ENCODE measurements around the gene IL18R1.
"Not testable (repeated sequence)": the region's sequence is repeated elsewhere in the genome, so short reads cannot be mapped to it uniquely, and the experiment has no call there.

The IL18R1 gene
- 0 to 2.4 (median 0.91) reads per million in 17 experiments for total RNA-seq

- peak; percentile 72 to 91 (median 81) for DNase-seq
Measured at GRCh38 chr2:102355526-102356380, at the start of gene IL18R1. Gene IL18R1, plus strand, starts transcription at chr2:102355796. Its CDS starts 6,865 bp downstream, at chr2:102362661.

- DNase-seq: no peak
Measured at GRCh38 chr2:102306125-102306524, 49.5 kb upstream of the IL18R1 start.

- peak; percentile 58 to 89 (median 74) for DNase-seq
Measured at GRCh38 chr2:102310964-102311640, 44.5 kb upstream of the IL18R1 start, which contains the start of gene IL1RL1. Gene IL1RL1, plus strand, starts transcription at chr2:102311563. Its CDS starts 26,702 bp downstream, at chr2:102338265.

GRCh38 chr2:102313025-102313424 is 42.6 kb upstream of the IL18R1 start:
- peak; percentile 14 to 78 (median 38) for DNase-seq

- peak; percentile 39 to 70 (median 62) for DNase-seq
Measured at GRCh38 chr2:102313471-102313870, 42.1 kb upstream of the IL18R1 start.

- no peak for DNase-seq
Measured at GRCh38 chr2:102313950-102314349, 41.6 kb upstream of the IL18R1 start.

- DNase-seq: no peak
Measured at GRCh38 chr2:102315921-102316320, 39.7 kb upstream of the IL18R1 start.

- DNase-seq: no peak
Measured at GRCh38 chr2:102317715-102318114, 37.9 kb upstream of the IL18R1 start.

GRCh38 chr2:102318437-102318836 is 37.2 kb upstream of the IL18R1 start:
- no peak for DNase-seq

GRCh38 chr2:102321941-102322719 is 33.5 kb upstream of the IL18R1 start:
- DNase-seq: no peak

GRCh38 chr2:102324914-102325313 is 30.7 kb upstream of the IL18R1 start:
- not testable (repeated sequence) for DNase-seq

- no peak for DNase-seq
Measured at GRCh38 chr2:102331311-102331980, 24.1 kb upstream of the IL18R1 start.

- no peak for DNase-seq
Measured at GRCh38 chr2:102334486-102334885, 21.1 kb upstream of the IL18R1 start.

GRCh38 chr2:102335871-102336366 is 19.7 kb upstream of the IL18R1 start:
- DNase-seq: no peak

- no peak for DNase-seq
Measured at GRCh38 chr2:102336502-102336945, 19.1 kb upstream of the IL18R1 start.

GRCh38 chr2:102337012-102337411 is 18.6 kb upstream of the IL18R1 start:
- DNase-seq: no peak

GRCh38 chr2:102337481-102338386 is 17.9 kb upstream of the IL18R1 start:
- peak in 2 of 4 experiments; percentile 9 to 22 for DNase-seq

GRCh38 chr2:102340778-102341177 is 14.8 kb upstream of the IL18R1 start:
- peak in 1 of 4 experiments; percentile 12 for DNase-seq

- no peak for DNase-seq
Measured at GRCh38 chr2:102342888-102343287, 12.7 kb upstream of the IL18R1 start.

- DNase-seq: no peak
Measured at GRCh38 chr2:102344397-102344796, 11.2 kb upstream of the IL18R1 start.
